Measurements from ENCODE around the gene IL12RB2. TPM values are rescaled to one million over a fixed set of nuclear protein-coding genes. Genes with fewer than 3 reads are reported as not detected.

Gene IL12RB2
- polyA plus RNA-seq, 3 donors: not detected

GRCh38 chr1:67339623-67340343 lies 32.1 kb downstream of the IL12RB2 start:
- Histone ChIP-seq H3K9ac (ENCODE audit: insufficient read depth, low read length, poor library complexity, severe bottlenecking) (no peak overlapping the region), H3K4me2 (replicated peaks; ENCODE audit: extremely low read depth, low read length, poor library complexity, severe bottlenecking) (no peak overlapping the region)
- no peak overlapping the region for H3K4me3 Mint-ChIP-seq

More at GRCh38 chr1:67339623-67340343, 32.1 kb downstream of the IL12RB2 start:
- H3K27ac Mint-ChIP-seq: no peak overlapping the region
- Histone ChIP-seq H2AFZ (ENCODE audit: insufficient read depth, low read depth, low read length, poor library complexity, severe bottlenecking) (no peak overlapping the region), H3K4me3 (replicated peaks in 1 of 3; ENCODE audit: low read depth in 2 of 3, low read length in 3 of 3) (no peak overlapping the region), H3K36me3 (replicated peaks in 1 of 2; ENCODE audit: control insufficient read depth in 1 of 2, insufficient read depth in 2 of 2, low read length in 2 of 2) (no peaks in the 10 kb centered on the region), H4K20me1 (ENCODE audit: insufficient read depth, low read length) (no peaks in the 10 kb centered on the region), H3K79me2 (ENCODE audit: insufficient read depth, low read length) (no peaks in the 10 kb centered on the region), H3K27me3 (ENCODE audit: control insufficient read depth in 2 of 2, insufficient read depth in 2 of 2, low read length in 2 of 2) (no peaks in the 10 kb centered on the region), H3K9me3 (replicated peaks in 1 of 2; ENCODE audit: control insufficient read depth in 1 of 2, insufficient read depth in 1 of 2, low read length in 2 of 2) (no peaks in the 10 kb centered on the region), H3K4me1 (ENCODE audit: control insufficient read depth in 1 of 2, insufficient read depth in 2 of 2, low read length in 2 of 2) (no peaks in the 10 kb centered on the region), H3K27ac (ENCODE audit: low read depth in 1 of 2, low read length in 2 of 2) (no peak overlapping the region)
- TF ChIP-seq CTCF (IDR thresholded peaks at IDR 0.05): no peak
- peaks cover 2% of the 10 kb centered on the region for H3K4me1 Mint-ChIP-seq
- no peaks in the 10 kb centered on the region for H3K9me3 Mint-ChIP-seq
- intact Hi-C loops (cut with micrococcal nuclease): loop anchor here (10.0 kb wide), 1 partner anchor 165 kb away; no protein-coding TSS in a partner anchor
- H3K27me3 Mint-ChIP-seq (ENCODE audit: low read depth in 3 of 3): peaks cover 0 to 4% (median 1%) of the 10 kb centered on the region in 3 donors
- H3K36me3 Mint-ChIP-seq: no peaks in the 10 kb centered on the region
- no CpG with 5 or more reads among the region's 7 CpGs for WGBS (ENCODE audit: insufficient coverage)
- DNase-seq: no peak
